GM18505 (cell line): ENCODE data around the gene PNKD.
"Not testable (repeated sequence)": the region's sequence is repeated elsewhere in the genome, so short reads cannot be mapped to it uniquely, and the experiment has no call there.

Source experiments
- ATAC-seq: cut with Tn5 transposase; IDR thresholded peaks from one replicate; pipeline ENCODE4 v1.9.1; 2021; ENCODE audit not compliant: unreplicated experiment
- POLR2A ChIP-seq: IDR thresholded peaks from 4 replicates; pipeline ENCODE4 v1.6.1; 2011; ENCODE audit warnings: borderline replicate concordance; ENCODE audit not compliant: insufficient read depth, insufficient read length; ENCODE audit errors: extremely low read depth

PNKD gene

GRCh38 chr2:218305383-218305782, 35.1 kb downstream of the PNKD start:
- no peak for TF ChIP-seq POLR2A
- no peak for ATAC-seq

- no peak for ATAC-seq
- no peak for TF ChIP-seq POLR2A
Observed at GRCh38 chr2:218306184-218306920, 36.0 kb downstream of the PNKD start.

- TF ChIP-seq POLR2A: no peak
- no peak for ATAC-seq
Observed at GRCh38 chr2:218307415-218308090, 37.2 kb downstream of the PNKD start.

- TF ChIP-seq POLR2A: no peak
Observed at GRCh38 chr2:218310853-218311540, 40.7 kb downstream of the PNKD start.

GRCh38 chr2:218311541-218312266, 41.4 kb downstream of the PNKD start:
- ATAC-seq: not testable (repeated sequence)

More at GRCh38 chr2:218310853-218311540, 40.7 kb downstream of the PNKD start:
- ATAC-seq: no peak

GRCh38 chr2:218312267-218312756, 42.0 kb downstream of the PNKD start:
- TF ChIP-seq POLR2A: no peak
- no peak for ATAC-seq

GRCh38 chr2:218313356-218313755, 43.0 kb downstream of the PNKD start:
- no peak for TF ChIP-seq POLR2A
- no peak for ATAC-seq

- ATAC-seq: not testable (repeated sequence)
Observed at GRCh38 chr2:218314764-218315163, 44.4 kb downstream of the PNKD start.

GRCh38 chr2:218315397-218315796, 45.1 kb downstream of the PNKD start:
- ATAC-seq: no peak
- no peak for TF ChIP-seq POLR2A

- ATAC-seq: no peak
- no peak for TF ChIP-seq POLR2A
Observed at GRCh38 chr2:218317303-218317630, 46.9 kb downstream of the PNKD start.

- TF ChIP-seq POLR2A: no peak
Observed at GRCh38 chr2:218317835-218318234, 47.5 kb downstream of the PNKD start.

GRCh38 chr2:218318241-218318640, 47.9 kb downstream of the PNKD start:
- TF ChIP-seq POLR2A: no peak
- no peak for ATAC-seq

More at GRCh38 chr2:218317835-218318234, 47.5 kb downstream of the PNKD start:
- no peak for ATAC-seq

- no peak for ATAC-seq
Observed at GRCh38 chr2:218319813-218320365, 49.6 kb downstream of the PNKD start.

GRCh38 chr2:218320704-218321336, 50.5 kb downstream of the PNKD start:
- TF ChIP-seq POLR2A: no peak
- no peak for ATAC-seq

More at GRCh38 chr2:218319813-218320365, 49.6 kb downstream of the PNKD start:
- no peak for TF ChIP-seq POLR2A
